Activated CD4-positive, alpha-beta T cell treated with anti-CD3 and anti-CD28 coated beads, Interleukin-2, amount 10 ng/mL, durations not matched to agents 7 days and 5 days (primary cell): ENCODE measurements around the gene SPDL1. TPM values are rescaled to one million over a fixed set of nuclear protein-coding genes. Genes with fewer than 3 reads are reported as not detected.
A peak's percentile ranks its signal among the peaks of the same experiment; 100 is the strongest.

Experiments
- CTCF ChIA-PET: fragments of 350-600 bp; sonication (Branson Sonifier 250); formaldehyde crosslinking; loops from one replicate; lab custom pipeline; 2021; ENCODE audit warnings: antibody characterized with exemption; lab: Charles Lee
- POLR2A ChIA-PET: fragments of 350-600 bp; sonication (Branson Sonifier 250); formaldehyde crosslinking; loops from one replicate; lab custom pipeline; 2021; ENCODE audit warnings: antibody characterized with exemption; lab: Charles Lee
- DNase-seq: peaks from one replicate; pipeline ENCODE4 v3.0.0-alpha.2; 2020
- H3K27ac Mint-ChIP-seq: one replicate; pipeline ENCODE4 v1.8.0; 2021; ENCODE audit warnings: mild to moderate bottlenecking, moderate library complexity, mixed read lengths
- H3K27me3 Mint-ChIP-seq: one replicate; pipeline ENCODE4 v1.8.0; 2021; ENCODE audit warnings: mixed read lengths
- H3K36me3 Mint-ChIP-seq: one replicate; pipeline ENCODE4 v1.8.0; 2021; ENCODE audit warnings: low read depth, mixed read lengths
- H3K4me1 Mint-ChIP-seq: one replicate; pipeline ENCODE4 v1.8.0; 2021; ENCODE audit warnings: mixed read lengths
- H3K4me3 Mint-ChIP-seq: one replicate; pipeline ENCODE4 v1.8.0; 2021; ENCODE audit warnings: mild to moderate bottlenecking, moderate library complexity, mixed read lengths
- H3K9me3 Mint-ChIP-seq: one replicate; pipeline ENCODE4 v1.8.0; 2021; ENCODE audit warnings: mixed read lengths
- total RNA-seq, 2 experiments: library from RNA; stranded (reverse); gene quantifications; one replicate each; pipeline ENCODE4 v1.2.3, GENCODE V29; 2021

The SPDL1 gene, protein sequence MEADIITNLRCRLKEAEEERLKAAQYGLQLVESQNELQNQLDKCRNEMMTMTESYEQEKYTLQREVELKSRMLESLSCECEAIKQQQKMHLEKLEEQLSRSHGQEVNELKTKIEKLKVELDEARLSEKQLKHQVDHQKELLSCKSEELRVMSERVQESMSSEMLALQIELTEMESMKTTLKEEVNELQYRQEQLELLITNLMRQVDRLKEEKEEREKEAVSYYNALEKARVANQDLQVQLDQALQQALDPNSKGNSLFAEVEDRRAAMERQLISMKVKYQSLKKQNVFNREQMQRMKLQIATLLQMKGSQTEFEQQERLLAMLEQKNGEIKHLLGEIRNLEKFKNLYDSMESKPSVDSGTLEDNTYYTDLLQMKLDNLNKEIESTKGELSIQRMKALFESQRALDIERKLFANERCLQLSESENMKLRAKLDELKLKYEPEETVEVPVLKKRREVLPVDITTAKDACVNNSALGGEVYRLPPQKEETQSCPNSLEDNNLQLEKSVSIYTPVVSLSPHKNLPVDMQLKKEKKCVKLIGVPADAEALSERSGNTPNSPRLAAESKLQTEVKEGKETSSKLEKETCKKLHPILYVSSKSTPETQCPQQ
- 10 to 100 TPM; 45.7 to 60.0 TPM for total RNA-seq

DNA sequence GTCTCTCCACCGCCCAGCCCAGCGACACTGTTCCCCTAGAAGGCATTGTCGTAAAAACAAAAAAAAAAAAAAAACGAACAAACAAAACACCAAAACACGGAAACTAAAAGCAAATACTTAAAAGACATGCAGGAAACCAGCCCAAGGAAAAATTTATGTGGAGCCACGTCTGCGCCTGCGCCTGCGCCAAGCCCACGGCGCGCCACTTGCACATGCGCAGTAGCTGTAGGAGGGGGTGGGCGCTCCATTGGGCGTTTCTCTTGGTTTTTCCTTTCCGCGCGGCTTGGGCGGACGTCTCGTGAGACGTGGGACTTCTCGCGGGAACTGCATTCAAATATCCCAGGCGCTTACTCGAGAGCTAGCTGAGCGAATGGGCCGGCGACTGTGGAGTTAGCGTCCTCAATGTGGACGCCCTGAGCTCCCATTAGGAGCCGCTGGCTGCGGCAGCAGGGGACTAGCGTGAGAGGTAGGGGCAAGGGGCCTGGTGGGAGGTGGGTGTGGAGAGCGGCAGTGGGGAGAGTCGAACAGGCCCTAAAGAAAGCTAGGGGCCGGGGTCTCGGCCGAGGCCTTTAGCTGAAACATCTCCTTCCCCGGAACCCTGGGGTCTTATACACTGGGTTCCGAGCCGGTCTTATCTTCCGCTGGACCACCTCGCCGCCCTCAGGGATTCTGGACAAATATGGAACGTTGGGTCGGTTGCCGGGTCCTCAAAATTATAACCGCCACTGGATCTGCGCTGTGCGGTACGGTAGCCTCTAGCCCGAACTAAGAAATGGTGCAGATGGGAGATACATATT is at the start of gene SPDL1:
Gene SPDL1 (plus strand): TSS at position 350 of the 797 bp plus-strand sequence. CDS start 4,644 bp downstream, outside the sequence.
- H3K4me1 Mint-ChIP-seq = peaks cover 43% of the 10 kb centered on the region
- H3K36me3 Mint-ChIP-seq = peaks cover 13% of the 10 kb centered on the region
- H3K27me3 Mint-ChIP-seq = peaks cover 4% of the 10 kb centered on the region
- peak; percentile 95 for DNase-seq
- POLR2A ChIA-PET = interaction anchor here (0.5 to 1.2 kb wide), 5 partner anchors 13 to 406 kb away, joined by 3 to 5 read pairs (median 4); no protein-coding TSS in a partner anchor
- H3K27ac Mint-ChIP-seq = peak within 1 kb of the TSS; percentile 98
- peak within 1 kb of the TSS; percentile 99 for H3K4me3 Mint-ChIP-seq
- no peaks in the 10 kb centered on the region for H3K9me3 Mint-ChIP-seq
- CTCF ChIA-PET = interaction anchor here (0.6 to 1.0 kb wide), 3 partner anchors 57 to 170 kb away, joined by 3 to 8 read pairs (median 5); no protein-coding TSS in a partner anchor

DNA sequence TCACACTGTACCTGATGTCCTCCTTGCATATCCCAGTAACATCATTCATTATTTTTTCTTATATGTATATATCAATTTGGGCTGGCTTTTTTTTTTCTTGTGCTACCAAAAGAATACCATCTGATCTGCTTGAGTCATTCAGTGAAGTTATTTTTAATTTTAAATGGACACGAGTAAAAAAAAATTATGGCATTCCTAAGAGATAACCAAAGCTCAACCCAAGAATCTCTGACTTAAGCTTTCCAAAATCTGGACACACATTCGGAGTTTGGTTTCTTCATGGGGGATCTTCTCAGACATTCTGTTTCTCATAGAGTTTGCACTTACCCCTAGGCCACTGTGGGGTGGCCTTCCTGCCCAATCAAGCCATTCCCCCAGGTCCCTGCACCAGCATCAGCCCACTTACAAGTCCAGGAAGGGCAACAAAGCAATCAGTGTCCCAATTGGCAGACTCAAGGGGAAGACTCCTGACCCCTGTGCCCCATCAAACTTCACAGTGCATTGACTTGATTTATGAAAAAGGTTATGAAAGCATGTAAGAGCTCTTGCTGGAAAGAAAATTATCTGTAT is 49.2 kb upstream of the SPDL1 start:
- CTCF ChIA-PET = no interaction called here
- Mint-ChIP-seq H3K27ac (no peak overlapping the region), H3K36me3 (no peaks in the 10 kb centered on the region), H3K27me3 (peaks cover 20% of the 10 kb centered on the region), H3K4me3 (no peak overlapping the region), H3K9me3 (no peaks in the 10 kb centered on the region), H3K4me1 (no peaks in the 10 kb centered on the region)
- POLR2A ChIA-PET = no interaction called here
- DNase-seq = no peak

DNA sequence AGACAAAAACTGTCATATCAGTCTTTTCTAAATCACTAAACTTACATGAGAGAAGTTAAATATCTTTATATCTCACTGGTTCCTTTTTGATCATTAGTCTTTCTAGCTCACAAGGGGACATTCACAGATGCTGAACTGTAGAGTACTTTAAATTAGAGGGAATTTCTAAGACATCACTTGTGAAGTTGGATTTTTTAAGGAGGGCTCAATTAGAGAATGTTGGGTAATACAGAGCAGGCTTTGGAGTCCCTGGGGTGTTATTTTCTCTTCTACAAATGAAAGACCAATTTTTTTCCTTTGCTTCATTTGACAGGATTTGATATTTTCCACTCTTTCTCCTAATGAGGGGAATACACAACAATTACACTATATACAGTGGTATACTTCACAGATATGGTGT is 48.6 kb upstream of the SPDL1 start:
- CTCF ChIA-PET = no interaction called here
- H3K4me1 Mint-ChIP-seq = no peaks in the 10 kb centered on the region
- no peaks in the 10 kb centered on the region for H3K36me3 Mint-ChIP-seq
- peaks cover 21% of the 10 kb centered on the region for H3K27me3 Mint-ChIP-seq
- no peak overlapping the region for H3K27ac Mint-ChIP-seq
- no peak overlapping the region for H3K4me3 Mint-ChIP-seq
- POLR2A ChIA-PET = no interaction called here
- no peaks in the 10 kb centered on the region for H3K9me3 Mint-ChIP-seq
- DNase-seq = no peak

DNA sequence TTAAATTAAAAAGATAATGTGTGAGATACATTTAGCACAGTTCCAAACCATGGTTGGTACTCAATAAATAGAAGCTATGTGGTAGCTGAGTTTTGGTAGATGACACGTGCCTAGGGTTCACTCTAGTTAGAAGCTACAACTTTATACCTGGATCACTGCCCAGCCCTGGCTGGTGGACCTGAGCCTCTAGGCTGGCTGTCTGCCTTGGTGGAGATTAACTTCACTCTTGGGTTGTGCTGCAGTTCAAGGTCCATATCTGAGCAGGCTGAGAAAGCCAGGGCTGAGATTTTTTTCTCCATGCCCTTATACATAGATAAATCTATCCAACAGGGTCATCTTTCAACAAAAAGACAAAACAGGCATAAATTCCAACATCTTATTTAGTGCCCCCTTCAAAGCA is 44.6 kb upstream of the SPDL1 start:
- H3K27ac Mint-ChIP-seq = no peak overlapping the region
- CTCF ChIA-PET = interaction anchor here (0.8 to 1.3 kb wide), 3 partner anchors 9 to 558 kb away, joined by 3 read pairs; no protein-coding TSS in a partner anchor
- H3K27me3 Mint-ChIP-seq = peaks cover 31% of the 10 kb centered on the region

DNA sequence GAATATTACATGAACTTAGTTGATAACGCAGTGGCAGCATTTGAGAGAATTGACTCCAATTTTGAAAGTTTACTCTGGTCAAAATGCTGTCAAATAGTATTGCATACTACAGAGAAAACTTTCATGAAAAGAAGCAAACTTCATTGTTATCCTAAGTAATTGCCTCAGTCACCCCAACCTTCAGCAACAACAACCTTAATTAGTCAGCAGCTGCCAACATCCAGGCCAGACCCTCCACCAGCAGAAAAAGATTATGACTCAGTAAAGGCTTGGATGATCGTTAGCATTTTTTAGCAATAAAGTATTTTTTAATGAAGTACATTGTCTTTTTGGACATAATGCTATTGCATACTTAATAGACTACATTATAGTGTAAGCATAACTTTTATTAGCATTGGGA is 40.8 kb upstream of the SPDL1 start:
- Mint-ChIP-seq H3K27ac (no peak overlapping the region), H3K9me3 (no peaks in the 10 kb centered on the region), H3K4me3 (no peak overlapping the region), H3K36me3 (no peaks in the 10 kb centered on the region), H3K4me1 (no peaks in the 10 kb centered on the region), H3K27me3 (peaks cover 33% of the 10 kb centered on the region)
- CTCF ChIA-PET = no interaction called here
- no peak for DNase-seq
- POLR2A ChIA-PET = no interaction called here

More for the DNA sequence above, 44.6 kb upstream of the SPDL1 start:
- H3K4me3 Mint-ChIP-seq = no peak overlapping the region
- no peaks in the 10 kb centered on the region for H3K4me1 Mint-ChIP-seq
- no peak for DNase-seq
- POLR2A ChIA-PET = no interaction called here
- no peaks in the 10 kb centered on the region for H3K36me3 Mint-ChIP-seq
- no peaks in the 10 kb centered on the region for H3K9me3 Mint-ChIP-seq

DNA sequence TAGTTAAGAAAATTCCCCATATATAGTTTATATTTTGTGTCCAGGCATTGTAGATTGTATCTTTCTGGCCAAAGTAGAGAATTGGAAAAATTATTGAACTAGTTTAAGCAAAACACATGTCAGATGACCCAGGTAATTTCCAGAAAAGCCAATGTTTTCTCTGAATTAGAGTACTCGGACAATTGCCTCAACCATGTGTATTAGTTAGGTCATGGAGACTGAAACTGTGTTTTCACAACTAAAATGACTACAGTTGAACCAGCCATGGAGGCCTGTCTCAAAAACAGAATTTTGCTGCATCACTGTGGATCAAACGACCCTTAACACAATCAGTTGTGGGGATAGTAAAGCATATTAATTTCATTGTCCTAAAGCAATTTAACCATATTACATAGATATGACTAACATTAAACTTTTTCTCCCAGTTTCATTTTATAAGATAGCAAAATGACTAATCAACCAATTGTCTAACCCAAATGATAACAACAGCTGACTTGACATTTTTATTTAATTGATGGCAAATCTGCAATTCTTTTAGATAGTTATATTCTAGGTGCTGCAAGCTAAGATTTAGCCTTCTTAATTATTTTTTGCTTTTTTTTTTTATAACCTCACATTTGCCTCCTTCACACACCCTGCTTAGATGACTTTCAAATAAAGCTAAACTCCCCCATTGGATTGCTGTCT is 39.2 kb upstream of the SPDL1 start:
- H3K27ac Mint-ChIP-seq = no peak overlapping the region
- ChIA-PET POLR2A (no interaction called here), CTCF (interaction anchor here (0.6 to 1.1 kb wide), 2 partner anchors 27 to 234 kb away, joined by 3 to 4 read pairs; no protein-coding TSS in a partner anchor)
- H3K9me3 Mint-ChIP-seq = no peaks in the 10 kb centered on the region
- DNase-seq = no peak
- H3K27me3 Mint-ChIP-seq = peaks cover 46% of the 10 kb centered on the region
- H3K4me1 Mint-ChIP-seq = no peaks in the 10 kb centered on the region
- H3K4me3 Mint-ChIP-seq = no peak overlapping the region
- H3K36me3 Mint-ChIP-seq = no peaks in the 10 kb centered on the region

DNA sequence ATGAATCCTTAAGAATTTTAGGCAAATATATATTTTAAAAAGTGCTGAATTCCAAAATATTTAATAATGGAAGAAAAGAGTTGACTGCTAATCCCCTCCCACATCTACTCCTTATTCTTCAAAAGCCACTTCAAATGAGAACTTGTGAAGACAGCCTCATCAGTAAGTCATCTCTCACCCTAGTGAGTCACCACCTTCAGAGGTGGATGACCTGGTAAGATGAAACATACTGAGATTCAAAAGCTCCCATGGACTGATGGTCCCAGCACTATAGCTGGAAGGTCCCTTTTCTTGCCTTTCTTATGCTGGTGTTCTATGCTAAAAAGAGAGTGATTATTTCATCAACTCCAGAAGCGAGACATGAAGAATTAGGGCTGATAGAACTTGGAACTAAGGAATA is 37.8 kb upstream of the SPDL1 start:
- H3K36me3 Mint-ChIP-seq = no peaks in the 10 kb centered on the region
- CTCF ChIA-PET = interaction anchor here (1.0 to 1.1 kb wide), 2 partner anchors 23 to 26 kb away, joined by 3 to 4 read pairs; no protein-coding TSS in a partner anchor
- H3K4me1 Mint-ChIP-seq = no peaks in the 10 kb centered on the region
- no peak for DNase-seq
- no peaks in the 10 kb centered on the region for H3K9me3 Mint-ChIP-seq
- H3K27me3 Mint-ChIP-seq = peaks cover 52% of the 10 kb centered on the region
- H3K4me3 Mint-ChIP-seq = no peak overlapping the region
- POLR2A ChIA-PET = interaction anchor here (0.6 kb wide), 1 partner anchor 744 kb away, joined by 3 read pairs; no protein-coding TSS in a partner anchor
- no peak overlapping the region for H3K27ac Mint-ChIP-seq

DNA sequence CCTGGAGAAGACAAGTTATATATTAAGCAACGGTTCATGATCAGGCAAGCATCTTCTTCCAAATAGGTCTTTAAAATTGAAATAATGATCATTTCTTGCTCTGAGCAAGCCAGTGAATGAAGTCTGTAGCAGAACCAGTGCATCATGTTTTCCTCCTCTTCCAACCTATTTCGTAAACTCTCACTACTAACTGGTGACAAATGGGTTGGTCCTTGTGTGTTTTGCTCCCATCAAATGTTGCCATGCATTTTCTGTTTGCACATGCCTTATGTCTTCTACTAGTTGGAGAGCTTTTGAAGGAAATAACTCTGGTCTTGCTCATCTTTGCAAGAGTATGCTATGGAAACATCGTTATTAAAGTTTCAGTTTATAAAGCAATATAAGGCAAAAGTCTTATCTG is 37.2 kb upstream of the SPDL1 start:
- Mint-ChIP-seq H3K27ac (no peak overlapping the region), H3K36me3 (no peaks in the 10 kb centered on the region), H3K27me3 (peaks cover 56% of the 10 kb centered on the region), H3K4me3 (no peak overlapping the region), H3K9me3 (no peaks in the 10 kb centered on the region), H3K4me1 (no peaks in the 10 kb centered on the region)
- DNase-seq = no peak
- POLR2A ChIA-PET = interaction anchor here (0.6 kb wide), 1 partner anchor 1167 kb away, joined by 3 read pairs; no protein-coding TSS in a partner anchor
- CTCF ChIA-PET = interaction anchor here (0.6 to 1.0 kb wide), 2 partner anchors 23 to 559 kb away, joined by 3 read pairs; no protein-coding TSS in a partner anchor

DNA sequence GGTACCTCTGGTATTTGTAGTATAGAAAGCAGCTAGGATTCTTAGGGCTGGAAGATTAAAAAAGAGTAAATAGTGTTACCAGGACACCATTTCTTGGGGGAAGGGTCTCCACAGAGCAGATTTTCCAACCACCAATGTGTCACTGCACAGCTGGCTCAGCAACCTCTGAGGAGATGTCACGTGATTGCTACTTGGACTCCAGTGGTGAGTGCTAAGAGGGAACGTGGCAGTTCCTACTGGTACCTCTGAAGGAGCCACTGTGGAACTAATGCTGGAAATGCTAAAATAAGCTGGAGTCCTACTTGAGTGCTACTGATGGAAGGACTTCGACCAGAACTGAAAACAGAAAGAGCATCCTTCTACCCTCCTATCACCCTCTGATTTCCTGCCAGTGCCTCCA is 36.1 kb upstream of the SPDL1 start:
- POLR2A ChIA-PET = no interaction called here
- Mint-ChIP-seq H3K27ac (no peak overlapping the region), H3K36me3 (no peaks in the 10 kb centered on the region), H3K27me3 (peaks cover 59% of the 10 kb centered on the region), H3K4me1 (no peaks in the 10 kb centered on the region), H3K9me3 (no peaks in the 10 kb centered on the region), H3K4me3 (no peak overlapping the region)
- DNase-seq = no peak
- CTCF ChIA-PET = interaction anchor here (1.3 kb wide), 1 partner anchor 9 kb away, joined by 3 read pairs; no protein-coding TSS in a partner anchor

DNA sequence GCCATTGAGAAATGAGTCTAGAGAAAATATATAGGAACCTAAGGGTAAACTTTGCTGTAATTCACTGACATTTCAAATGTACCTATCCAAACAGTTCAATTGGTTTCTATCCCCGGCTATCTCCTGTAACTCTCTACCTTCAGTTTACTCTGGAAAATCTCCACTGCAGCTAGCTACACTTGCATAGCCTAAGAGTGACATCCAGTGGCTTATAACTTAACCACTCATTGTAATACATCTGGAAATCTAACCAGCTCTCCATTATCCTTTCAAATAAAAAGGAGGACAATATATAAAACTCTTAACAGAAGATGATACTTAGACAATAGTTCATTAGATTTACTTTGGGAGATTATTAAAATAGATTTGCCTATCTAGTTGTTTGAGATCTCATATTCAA is 35.3 kb upstream of the SPDL1 start:
- no peaks in the 10 kb centered on the region for H3K9me3 Mint-ChIP-seq
- no peak overlapping the region for H3K27ac Mint-ChIP-seq
- DNase-seq = no peak
- H3K36me3 Mint-ChIP-seq = no peaks in the 10 kb centered on the region
- CTCF ChIA-PET = interaction anchor here (1.3 kb wide), 1 partner anchor 10 kb away, joined by 3 read pairs; no protein-coding TSS in a partner anchor
- H3K27me3 Mint-ChIP-seq = peaks cover 59% of the 10 kb centered on the region
- H3K4me3 Mint-ChIP-seq = no peak overlapping the region
- H3K4me1 Mint-ChIP-seq = no peaks in the 10 kb centered on the region
- POLR2A ChIA-PET = no interaction called here

DNA sequence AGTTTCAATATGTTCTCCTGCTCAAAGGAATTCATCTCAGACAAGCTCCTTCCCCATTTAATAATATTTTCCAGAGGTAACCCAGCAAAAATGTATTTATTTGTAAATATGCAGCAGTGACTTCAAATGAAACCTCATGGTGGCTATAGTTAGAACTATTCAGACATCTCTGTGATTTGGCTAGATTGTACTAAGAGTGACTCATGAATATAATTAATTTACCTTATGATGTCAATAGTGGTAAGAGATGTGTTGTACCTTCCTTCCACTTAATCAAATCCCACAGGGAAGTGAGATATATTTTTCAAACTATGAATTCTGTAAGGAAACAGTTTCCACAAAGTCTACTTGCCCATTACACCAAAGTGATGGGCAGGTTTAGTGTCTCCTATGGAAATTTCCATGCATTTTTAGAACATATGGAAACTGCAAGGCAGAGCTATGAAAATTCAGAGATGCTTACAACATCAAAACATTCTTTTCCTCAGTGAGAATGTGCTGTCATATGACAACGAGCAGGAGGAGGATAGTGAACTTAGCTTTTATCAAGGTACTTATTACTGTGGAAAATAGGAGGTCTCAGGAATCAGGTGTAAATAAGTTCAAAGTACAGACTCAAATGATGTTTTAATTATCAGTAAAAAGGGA is 34.0 kb upstream of the SPDL1 start:
- Mint-ChIP-seq H3K36me3 (no peaks in the 10 kb centered on the region), H3K27ac (no peak overlapping the region), H3K4me3 (no peak overlapping the region), H3K4me1 (no peaks in the 10 kb centered on the region), H3K27me3 (peaks cover 57% of the 10 kb centered on the region), H3K9me3 (no peaks in the 10 kb centered on the region)
- POLR2A ChIA-PET = no interaction called here
- no peak for DNase-seq
- CTCF ChIA-PET = interaction anchor here (0.5 to 1.2 kb wide), 2 partner anchors 10 to 1352 kb away, joined by 3 read pairs; no protein-coding TSS in a partner anchor
